ENCODE data around the gene KMT2C. TPM values are rescaled to one million over a fixed set of nuclear protein-coding genes. Genes with fewer than 3 reads are reported as not detected.

Gene KMT2C
- total and polyA plus RNA-seq, 10 donors = 5.3 to 147 (median 107) TPM

- no peak for TF ChIP-seq CTCF (IDR thresholded peaks at IDR 0.05 in 8 of 11, conservative IDR thresholded peaks at IDR 0.05 in 3 of 11)
- TF ChIP-seq POLR2AphosphoS5 (IDR thresholded peaks at IDR 0.05) = no peak
- TF ChIP-seq POLR2A (IDR thresholded peaks at IDR 0.05) = no peak
- Histone ChIP-seq H3K4me3 (no peak overlapping the region), H3K9me3 (no peaks in the 10 kb centered on the region), H3K36me3 (peaks cover 0 to 27% (median under 1%) of the 10 kb centered on the region in 6 donors), H3K27me3 (replicated peaks in 1 of 7) (no peaks in the 10 kb centered on the region), H3K4me1 (no peaks in the 10 kb centered on the region), H3K27ac (no peak overlapping the region)
- intact Hi-C loops (cut with DNase I; ENCODE audit: low total_unique reads) = no loop called here
- DNase-seq = no peak
- 92 to 99% (median 96%) methylated on average over 4 of the region's 4 CpGs for WGBS, 5 donors
Measured at GRCh38 chr7:152097330-152097729, 338.5 kb downstream of the KMT2C start.

GRCh38 chr7:152095771-152096170, 340.0 kb downstream of the KMT2C start:
- Histone ChIP-seq H3K27me3 (replicated peaks in 1 of 7) (no peaks in the 10 kb centered on the region), H3K36me3 (peaks cover 0 to 13% (median 0%) of the 10 kb centered on the region in 6 donors), H3K27ac (no peak overlapping the region), H3K4me1 (no peaks in the 10 kb centered on the region), H3K9me3 (no peaks in the 10 kb centered on the region), H3K4me3 (no peak overlapping the region)
- DNase-seq = no peak
- TF ChIP-seq POLR2A (IDR thresholded peaks at IDR 0.05) = no peak
- TF ChIP-seq CTCF (IDR thresholded peaks at IDR 0.05 in 8 of 11, conservative IDR thresholded peaks at IDR 0.05 in 3 of 11) = no peak
- no peak for TF ChIP-seq POLR2AphosphoS5 (IDR thresholded peaks at IDR 0.05)
- 94 to 97% (median 96%) methylated on average over 1 of the region's 1 CpG for WGBS, 5 donors
- intact Hi-C loops (cut with DNase I; ENCODE audit: low total_unique reads) = no loop called here

- intact Hi-C loops (cut with DNase I; ENCODE audit: low total_unique reads) = no loop called here
- Histone ChIP-seq H3K9me3 (peaks cover 3 to 16% (median 11%) of the 10 kb centered on the region in 8 donors), H3K27me3 (replicated peaks in 1 of 7) (no peaks in the 10 kb centered on the region), H3K27ac (no peak overlapping the region), H3K4me3 (no peak overlapping the region), H3K36me3 (peaks cover 0 to 15% (median 0%) of the 10 kb centered on the region in 6 donors), H3K4me1 (no peaks in the 10 kb centered on the region)
- WGBS, 5 donors = 93 to 96% (median 95%) methylated on average over 4 of the region's 4 CpGs
- DNase-seq = no peak
- no peak for TF ChIP-seq POLR2AphosphoS5 (IDR thresholded peaks at IDR 0.05)
- no peak for TF ChIP-seq POLR2A (IDR thresholded peaks at IDR 0.05)
- no peak for TF ChIP-seq CTCF (IDR thresholded peaks at IDR 0.05 in 8 of 11, conservative IDR thresholded peaks at IDR 0.05 in 3 of 11)
Measured at GRCh38 chr7:152093717-152094116, 342.1 kb downstream of the KMT2C start.

- no peak for TF ChIP-seq CTCF (IDR thresholded peaks at IDR 0.05 in 8 of 11, conservative IDR thresholded peaks at IDR 0.05 in 3 of 11)
- TF ChIP-seq POLR2AphosphoS5 (IDR thresholded peaks at IDR 0.05) = no peak
- no peak for TF ChIP-seq POLR2A (IDR thresholded peaks at IDR 0.05)
- Histone ChIP-seq H3K27ac (no peak overlapping the region), H3K27me3 (replicated peaks in 1 of 7) (no peaks in the 10 kb centered on the region), H3K4me3 (no peak overlapping the region), H3K36me3 (peaks cover 0 to 7% (median 0%) of the 10 kb centered on the region in 6 donors), H3K4me1 (no peaks in the 10 kb centered on the region), H3K9me3 (peaks cover 3 to 25% (median 19%) of the 10 kb centered on the region in 8 donors)
- 83 to 90% (median 88%) methylated on average over 6 of the region's 6 CpGs for WGBS, 5 donors
- no peak for DNase-seq
- intact Hi-C loops (cut with DNase I; ENCODE audit: low total_unique reads) = no loop called here
Measured at GRCh38 chr7:152090747-152091146, 345.1 kb downstream of the KMT2C start.
